Neutrophil (primary cell): ENCODE measurements around the gene ARF3.

Source experiments
- H3K27ac ChIP-seq: fragments of 200-600 bp; sonication (generic); 2 replicates; pipeline ENCODE4 v1.5.1; 2016; ENCODE audit warnings: mild to moderate bottlenecking, moderate library complexity
- H3K27me3 ChIP-seq: fragments of 200-600 bp; sonication (generic); 2 replicates; pipeline ENCODE4 v1.6.0; 2016; ENCODE audit warnings: mild to moderate bottlenecking
- H3K36me3 ChIP-seq: fragments of 200-600 bp; sonication (generic); 2 replicates; pipeline ENCODE4 v1.5.1; 2017
- H3K4me1 ChIP-seq, 2 experiments: fragments of 200-600 bp in 1 of 2; sonication (generic) in 1 of 2; 1 replicate in 1 of 2; 2 replicates in 1 of 2; pipeline versions ENCODE4 v1.5.1 to v1.6.1; 2013 to 2016; ENCODE audit warnings: low read depth in 1 of 2, low read length in 1 of 2, mild to moderate bottlenecking in 1 of 2, moderate library complexity in 1 of 2; ENCODE audit not compliant: control insufficient read depth in 1 of 2, insufficient read depth in 1 of 2
- H3K4me3 ChIP-seq, 2 experiments: fragments of 200-600 bp in 1 of 2; sonication (generic) in 1 of 2; 1 replicate in 1 of 2; 2 replicates in 1 of 2; pipeline ENCODE4 v1.5.1; 2013 to 2016; ENCODE audit warnings: low read depth in 1 of 2, low read length in 1 of 2, mild to moderate bottlenecking in 1 of 2, moderate library complexity in 1 of 2
- H3K9me3 ChIP-seq: fragments of 200-600 bp; sonication (generic); 2 replicates; pipeline ENCODE4 v1.5.1; 2016
- TF ChIP-seq, protein P1 (sequence below): fragments of 200-600 bp; sonication (generic); IDR thresholded peaks from 2 replicates; pipeline ENCODE4 v1.5.1; 2016; ENCODE audit warnings: antibody characterized with exemption

Gene ARF3

DNA sequence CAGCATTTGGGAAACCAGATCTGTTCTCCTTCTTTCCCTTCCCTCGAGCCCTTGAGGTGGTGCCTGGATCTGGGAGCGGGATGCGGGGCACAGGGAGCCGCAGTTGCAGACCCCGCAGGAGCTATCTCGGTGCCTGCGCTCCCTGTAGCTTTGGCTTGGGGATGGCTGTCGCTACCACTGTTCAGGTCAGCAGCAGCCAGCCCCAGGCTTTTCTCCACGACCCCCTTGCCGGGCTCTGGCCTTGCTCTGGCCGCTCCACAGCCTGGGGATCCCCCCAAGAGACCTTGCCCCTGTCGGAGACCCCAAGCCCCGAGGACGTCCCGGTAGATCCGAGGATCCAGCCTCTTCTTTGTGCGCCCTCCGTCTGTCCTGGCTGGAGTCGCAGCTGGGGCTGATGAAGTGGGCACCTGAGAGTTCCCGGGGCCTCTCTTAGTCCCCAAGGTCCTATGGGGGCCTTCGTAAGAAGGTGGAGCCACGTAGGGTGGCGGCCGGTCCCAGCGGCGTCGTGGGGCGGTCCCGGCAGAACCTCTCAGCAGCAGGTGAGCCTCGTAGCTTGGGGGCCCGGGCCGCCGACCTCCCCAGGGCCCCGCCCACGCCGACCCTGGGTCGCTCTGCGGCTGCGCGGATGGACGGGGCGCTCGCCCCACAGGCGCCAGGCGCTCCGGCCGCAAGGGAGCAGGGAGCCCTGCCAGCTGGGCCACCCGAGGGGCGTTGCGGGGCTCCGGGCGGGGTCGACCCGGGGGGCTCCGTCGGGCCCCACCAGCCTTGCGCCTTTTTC, 40.6 kb upstream of the ARF3 start:
- H3K27ac ChIP-seq: no peak overlapping the region
- TF ChIP-seq, protein P1, sequence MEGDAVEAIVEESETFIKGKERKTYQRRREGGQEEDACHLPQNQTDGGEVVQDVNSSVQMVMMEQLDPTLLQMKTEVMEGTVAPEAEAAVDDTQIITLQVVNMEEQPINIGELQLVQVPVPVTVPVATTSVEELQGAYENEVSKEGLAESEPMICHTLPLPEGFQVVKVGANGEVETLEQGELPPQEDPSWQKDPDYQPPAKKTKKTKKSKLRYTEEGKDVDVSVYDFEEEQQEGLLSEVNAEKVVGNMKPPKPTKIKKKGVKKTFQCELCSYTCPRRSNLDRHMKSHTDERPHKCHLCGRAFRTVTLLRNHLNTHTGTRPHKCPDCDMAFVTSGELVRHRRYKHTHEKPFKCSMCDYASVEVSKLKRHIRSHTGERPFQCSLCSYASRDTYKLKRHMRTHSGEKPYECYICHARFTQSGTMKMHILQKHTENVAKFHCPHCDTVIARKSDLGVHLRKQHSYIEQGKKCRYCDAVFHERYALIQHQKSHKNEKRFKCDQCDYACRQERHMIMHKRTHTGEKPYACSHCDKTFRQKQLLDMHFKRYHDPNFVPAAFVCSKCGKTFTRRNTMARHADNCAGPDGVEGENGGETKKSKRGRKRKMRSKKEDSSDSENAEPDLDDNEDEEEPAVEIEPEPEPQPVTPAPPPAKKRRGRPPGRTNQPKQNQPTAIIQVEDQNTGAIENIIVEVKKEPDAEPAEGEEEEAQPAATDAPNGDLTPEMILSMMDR: no peak
- H3K4me3 ChIP-seq: peak overlapping the region; percentile 58 to 88
- peaks cover 29% of the 10 kb centered on the region for H3K36me3 ChIP-seq
- H3K4me1 ChIP-seq: peaks cover 39 to 42% of the 10 kb centered on the region in 2 experiments
- no peaks in the 10 kb centered on the region for H3K9me3 ChIP-seq
- peaks cover 86% of the 10 kb centered on the region for H3K27me3 ChIP-seq

DNA sequence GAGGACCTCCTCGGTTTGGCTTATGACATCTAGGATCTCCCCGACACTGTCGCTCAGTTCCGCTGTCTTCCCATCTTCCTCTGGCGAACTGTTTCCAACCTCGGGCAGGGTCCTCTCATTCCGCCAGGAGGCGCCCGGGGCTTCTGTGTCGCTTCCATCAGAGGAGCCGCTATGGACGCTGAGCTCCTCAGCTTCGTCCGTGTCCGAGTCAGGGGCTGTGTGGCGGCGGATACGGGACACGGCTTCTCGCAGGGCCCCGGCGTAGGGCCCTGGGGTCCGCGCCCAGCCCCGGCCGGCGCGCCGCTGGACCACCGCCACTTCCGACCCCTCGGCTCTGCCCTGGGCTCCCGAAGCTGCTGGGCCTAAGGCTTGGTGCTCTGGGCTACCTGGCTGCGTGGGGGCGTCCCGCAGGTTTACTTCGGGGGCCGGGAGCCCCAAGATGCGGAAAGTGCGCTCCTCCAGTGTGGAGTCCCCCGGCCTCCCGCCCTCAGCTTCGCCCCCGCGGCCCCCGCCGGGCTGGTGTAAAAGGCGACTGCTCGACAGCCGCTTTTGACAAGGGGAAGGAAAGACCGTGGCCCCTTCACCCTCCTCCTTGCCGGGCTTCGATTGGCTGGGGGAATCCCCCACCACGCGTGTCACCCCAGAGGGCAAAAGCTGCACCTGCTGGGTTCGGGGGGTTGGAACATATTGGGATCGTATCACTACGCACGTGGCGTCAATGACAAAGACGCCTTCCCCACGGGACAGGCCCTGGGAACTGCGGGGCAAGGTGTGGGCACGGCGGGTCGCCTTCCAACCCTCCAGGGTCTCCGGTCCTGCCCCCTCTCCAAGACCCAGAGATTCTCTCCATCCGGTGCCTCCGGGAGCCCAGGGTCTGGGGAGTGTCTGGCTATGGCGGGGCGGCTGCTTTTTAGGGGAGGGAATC, 39.8 kb upstream of the ARF3 start:
- Histone ChIP-seq H3K4me3 (peak overlapping the region; percentile 58 to 88), H3K36me3 (peaks cover 20% of the 10 kb centered on the region), H3K27ac (peak overlapping the region; percentile 16), H3K27me3 (peaks cover 95% of the 10 kb centered on the region), H3K9me3 (no peaks in the 10 kb centered on the region), H3K4me1 (peaks cover 39 to 42% of the 10 kb centered on the region in 2 experiments)
- TF ChIP-seq, protein P1: peak; percentile 85

DNA sequence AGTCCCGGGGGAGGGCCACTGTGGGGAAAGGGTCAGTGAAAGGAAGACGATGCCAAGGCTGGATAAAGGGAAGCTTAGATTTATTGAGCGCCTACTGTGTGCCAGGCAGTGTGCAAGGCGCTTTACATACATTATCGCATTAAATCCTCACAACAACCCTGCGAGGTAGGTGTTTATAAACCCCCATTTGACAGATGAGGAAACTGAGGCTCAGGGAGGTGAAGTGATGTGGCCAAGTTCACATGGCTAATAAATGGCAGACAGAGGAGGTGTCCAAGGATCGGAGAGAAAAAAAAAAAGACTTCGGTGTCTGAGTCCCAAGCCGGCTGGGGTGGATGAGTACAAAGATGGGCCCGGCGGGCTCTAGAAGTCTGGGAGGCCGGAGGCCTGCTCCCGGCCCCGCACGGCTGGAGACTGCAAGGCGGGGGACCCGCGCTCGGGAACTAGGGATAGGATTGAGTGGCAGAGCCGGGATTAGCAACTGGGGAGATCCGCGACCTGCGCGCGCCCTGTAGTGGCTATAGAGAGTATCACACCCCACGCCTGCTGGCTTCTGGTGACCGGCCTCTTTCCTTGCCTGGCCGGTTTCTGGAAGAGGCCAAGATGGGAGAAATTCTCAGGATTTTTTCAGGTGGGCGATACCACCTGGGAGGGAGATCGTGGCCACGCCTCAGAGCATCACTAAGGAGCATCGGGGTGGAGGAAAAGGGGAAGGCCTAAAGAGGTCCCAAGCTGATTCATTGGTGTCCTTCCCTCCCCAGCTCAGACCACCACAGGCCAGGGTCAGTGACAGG, 38.0 kb upstream of the ARF3 start:
- TF ChIP-seq, protein P1: peak; percentile 73
- Histone ChIP-seq H3K27ac (no peak overlapping the region), H3K36me3 (peaks cover 4% of the 10 kb centered on the region), H3K4me1 (peaks cover 45% of the 10 kb centered on the region in 2 experiments), H3K4me3 (no peak overlapping the region), H3K27me3 (peaks cover 97% of the 10 kb centered on the region), H3K9me3 (no peaks in the 10 kb centered on the region)

DNA sequence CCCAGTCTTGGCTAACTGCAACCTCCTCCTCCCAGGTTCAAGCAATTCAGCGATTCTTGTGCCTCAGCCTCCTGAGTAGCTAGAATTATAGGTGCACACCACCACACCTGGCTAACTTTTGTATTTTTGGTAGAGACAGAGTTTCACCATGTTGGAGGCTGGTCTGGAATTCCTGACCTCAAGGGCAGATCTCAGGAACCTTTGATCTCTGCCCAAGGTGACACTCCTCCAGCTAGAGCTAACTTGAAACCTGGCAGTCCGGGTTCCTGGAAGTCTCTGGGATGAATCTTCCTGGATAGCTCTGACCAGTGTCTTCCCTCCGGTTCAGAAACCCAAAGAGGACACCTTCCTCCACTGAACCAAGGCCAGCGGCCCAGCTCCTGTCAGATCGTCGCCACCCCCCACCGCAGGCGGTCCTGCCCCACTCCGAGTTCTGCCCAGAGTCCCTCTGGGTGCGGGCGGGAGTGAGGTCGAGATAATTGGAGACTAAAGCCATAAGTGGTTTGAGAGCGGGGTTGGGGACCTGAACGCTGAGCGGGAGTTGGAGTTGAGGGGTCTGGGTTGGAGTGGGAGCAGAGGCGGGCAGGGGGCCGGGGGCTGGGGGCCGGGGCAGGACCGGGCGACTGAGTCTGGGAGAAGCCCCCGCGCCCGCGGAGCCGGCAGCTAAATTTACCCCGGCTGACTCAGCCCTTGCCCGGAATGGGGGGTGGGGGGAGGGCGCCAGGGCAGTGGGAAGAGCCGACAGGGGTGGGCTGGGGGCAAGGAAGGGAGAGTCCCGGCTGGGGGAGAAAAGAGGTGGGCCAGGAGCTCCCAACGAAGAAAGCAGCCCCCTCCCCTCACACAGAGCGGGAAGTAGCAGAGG, 37.2 kb upstream of the ARF3 start:
- peaks cover 37 to 39% of the 10 kb centered on the region in 2 experiments for H3K4me1 ChIP-seq
- H3K9me3 ChIP-seq: no peaks in the 10 kb centered on the region
- no peak overlapping the region for H3K4me3 ChIP-seq
- no peak overlapping the region for H3K27ac ChIP-seq
- H3K27me3 ChIP-seq: peaks cover 97% of the 10 kb centered on the region
- TF ChIP-seq, protein P1: no peak
- H3K36me3 ChIP-seq: no peaks in the 10 kb centered on the region
